Activated CD8-positive, alpha-beta memory T cell treated with anti-CD3 and anti-CD28 coated beads, Interleukin-2, amount 50 U/mL, for 1 hour (primary cell): Measurements from ENCODE around the gene TMEM132D.

Source experiments
- DNase-seq: peaks from one replicate; pipeline ENCODE4 v3.0.0-alpha.2; 2020; ENCODE audit errors: extremely low read depth

TMEM132D gene

GRCh38 chr12:129826273-129826672 lies 77.6 kb downstream of the TMEM132D start:
- no peak for DNase-seq

GRCh38 chr12:129825316-129825715 lies 78.5 kb downstream of the TMEM132D start:
- DNase-seq, result no peak

GRCh38 chr12:129821964-129822363 lies 81.9 kb downstream of the TMEM132D start:
- no peak for DNase-seq

- no peak for DNase-seq
These were observed 84.4 kb downstream of the TMEM132D start for GRCh38 chr12:129819391-129819790.

DNA sequence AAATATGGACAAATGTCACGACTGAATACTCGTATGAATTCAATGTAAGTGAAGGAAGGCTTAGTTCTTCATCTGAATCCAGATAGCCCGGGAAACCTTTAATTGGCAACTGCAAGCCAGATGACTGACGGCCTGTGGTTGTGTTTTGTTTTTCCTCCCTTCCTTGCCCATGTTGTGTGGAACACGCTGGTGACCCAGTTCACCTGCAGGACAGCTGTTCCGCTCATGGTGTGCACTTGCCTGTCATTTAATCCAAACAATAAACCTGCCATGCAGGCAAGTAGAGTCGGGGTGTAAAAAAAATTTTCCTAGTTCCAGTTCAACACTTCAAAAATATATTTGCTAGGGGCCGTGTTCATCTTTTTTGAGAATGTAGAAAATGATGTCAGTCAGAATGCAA lies 88.0 kb downstream of the TMEM132D start:
- no peak for DNase-seq

GRCh38 chr12:129811963-129812362 lies 91.9 kb downstream of the TMEM132D start:
- DNase-seq, result no peak

GRCh38 chr12:129807136-129807535 lies 96.7 kb downstream of the TMEM132D start:
- no peak for DNase-seq

DNA sequence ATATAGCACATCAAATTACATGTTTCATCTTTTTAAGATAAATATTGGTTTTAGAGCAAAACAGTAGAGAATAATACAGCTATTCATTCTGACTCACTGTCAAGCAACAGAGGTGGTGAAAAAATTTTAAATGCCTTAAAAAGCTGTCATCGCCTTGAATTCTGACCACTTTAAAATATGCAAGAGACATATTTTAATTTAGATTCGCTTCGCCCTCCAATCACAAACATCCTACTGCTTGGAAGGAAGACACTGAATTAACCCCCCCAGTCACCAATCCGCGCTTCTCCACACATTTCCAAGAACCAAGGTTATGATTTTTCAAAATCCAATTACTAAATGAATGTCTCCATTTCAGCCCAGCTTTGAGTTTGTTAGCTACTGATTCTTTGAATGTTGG lies 112.4 kb downstream of the TMEM132D start:
- no peak for DNase-seq

GRCh38 chr12:129790930-129791329 lies 112.9 kb downstream of the TMEM132D start:
- DNase-seq, result no peak

GRCh38 chr12:129790331-129790730 lies 113.5 kb downstream of the TMEM132D start:
- no peak for DNase-seq

DNA sequence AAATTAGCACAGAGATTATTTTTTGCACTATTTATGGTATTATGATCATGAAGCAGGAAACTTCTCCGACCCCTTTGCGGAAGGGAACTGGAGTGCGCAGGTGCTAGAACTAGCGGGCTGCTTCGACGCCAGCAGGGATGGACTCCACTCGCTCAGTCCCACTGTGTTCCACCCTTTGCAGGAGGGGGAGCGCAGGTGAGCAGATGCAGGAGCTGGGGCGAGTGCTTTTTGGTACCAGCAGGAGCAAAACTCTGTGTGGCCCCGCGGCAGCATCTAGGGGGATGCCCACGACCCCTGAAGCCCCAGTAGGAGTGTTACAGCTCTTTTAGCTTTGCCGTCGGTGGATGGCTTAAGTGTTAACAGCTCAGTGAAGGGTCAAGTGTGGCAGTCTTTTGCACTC lies 113.9 kb downstream of the TMEM132D start:
- no peak for DNase-seq

DNA sequence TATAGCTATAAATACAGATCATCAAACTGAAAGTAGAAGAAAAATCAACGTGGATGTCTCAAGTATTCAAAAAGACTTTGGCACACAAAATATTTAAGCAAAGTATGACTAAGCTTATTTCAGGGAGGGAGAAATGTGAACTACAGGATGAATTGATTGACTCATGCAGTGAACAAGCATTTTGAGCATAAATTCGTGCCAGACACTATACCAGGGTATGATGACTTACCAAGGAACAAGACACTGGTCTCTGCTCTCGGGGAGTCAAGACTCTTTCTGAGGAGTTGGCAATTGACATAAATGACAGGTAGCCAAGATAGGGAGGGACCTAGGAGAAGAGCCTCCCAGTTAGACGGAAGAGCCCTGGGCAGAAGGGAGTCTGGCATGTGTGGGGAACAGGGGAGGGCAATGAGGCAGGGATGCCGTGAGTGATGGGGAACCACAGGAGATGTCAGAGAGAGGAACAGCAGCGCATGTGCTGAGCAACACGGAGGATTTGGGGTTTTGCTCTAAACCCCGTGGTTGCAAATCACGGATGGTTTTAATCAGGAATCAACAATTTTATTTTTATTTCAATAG lies 115.2 kb downstream of the TMEM132D start:
- DNase-seq, result no peak

- DNase-seq, result no peak
These were observed 123.8 kb downstream of the TMEM132D start for GRCh38 chr12:129779989-129780388.

- DNase-seq, result no peak
These were observed 124.8 kb downstream of the TMEM132D start for GRCh38 chr12:129779033-129779432.

- DNase-seq, result no peak
These were observed 126.7 kb downstream of the TMEM132D start for GRCh38 chr12:129776977-129777667.

DNA sequence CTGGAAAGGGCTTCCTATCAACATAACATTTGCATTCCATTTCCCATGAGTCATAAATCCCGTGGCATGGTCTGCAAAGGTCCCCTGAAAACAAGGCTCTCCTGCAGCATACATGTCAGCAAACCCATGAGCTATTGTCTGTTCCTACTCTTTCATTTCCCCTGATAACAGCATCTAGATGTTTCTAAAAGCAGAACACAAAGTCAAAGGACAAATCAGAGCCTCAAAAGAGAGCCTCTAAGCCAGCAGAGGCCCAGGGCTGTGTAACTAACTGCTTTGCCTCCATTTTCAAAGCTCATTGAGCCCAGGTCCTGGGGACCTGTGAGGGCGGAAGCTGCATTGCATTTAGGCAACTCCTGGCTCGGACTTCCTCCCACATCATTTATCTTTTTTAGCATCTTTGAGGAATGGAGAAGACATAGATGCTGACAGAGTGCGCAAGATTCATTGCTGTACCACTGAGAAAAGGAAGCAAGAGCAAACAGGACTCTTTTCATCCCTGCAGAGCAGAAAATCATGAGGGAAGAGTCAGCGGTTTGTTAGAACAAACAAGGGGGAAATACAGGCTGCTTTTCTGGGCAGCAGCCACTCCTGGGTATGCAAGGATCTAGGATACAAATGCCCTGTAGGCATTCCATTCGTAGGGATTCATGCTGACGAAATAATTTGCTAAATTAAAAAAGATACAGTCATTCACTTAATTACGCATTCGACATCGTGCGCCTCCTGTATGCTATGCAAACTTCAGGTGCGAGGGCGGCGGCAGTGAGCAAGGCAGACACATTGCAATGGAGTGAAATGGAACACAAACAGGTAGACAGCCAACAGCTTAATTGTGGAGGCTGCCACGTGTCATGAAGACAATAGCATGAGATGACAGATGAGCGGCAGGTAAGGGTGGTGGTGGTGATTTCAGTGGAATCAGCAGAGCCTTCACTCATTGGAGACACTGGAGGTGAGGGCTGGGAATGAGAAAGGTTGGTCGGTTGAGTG lies 131.0 kb downstream of the TMEM132D start:
- no peak for DNase-seq

DNA sequence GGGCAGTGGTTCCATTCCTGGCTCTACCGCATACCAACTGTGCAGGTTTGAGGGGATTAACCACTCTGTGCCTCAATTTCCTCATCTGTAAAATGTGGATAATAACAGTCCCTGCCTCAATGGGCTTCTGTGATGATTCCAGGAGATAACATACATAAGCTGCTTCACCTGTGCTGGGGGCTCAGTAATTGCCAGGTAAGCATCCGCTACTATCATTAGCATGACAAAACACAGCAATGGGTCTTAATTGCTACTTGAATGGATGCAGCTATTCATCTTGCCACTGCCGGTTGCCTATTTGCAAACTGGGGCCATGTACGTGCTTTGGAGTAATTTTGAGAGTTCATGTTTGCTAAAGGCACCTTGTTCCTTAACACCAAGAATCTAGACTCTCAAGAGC lies 132.6 kb downstream of the TMEM132D start:
- no peak for DNase-seq

DNA sequence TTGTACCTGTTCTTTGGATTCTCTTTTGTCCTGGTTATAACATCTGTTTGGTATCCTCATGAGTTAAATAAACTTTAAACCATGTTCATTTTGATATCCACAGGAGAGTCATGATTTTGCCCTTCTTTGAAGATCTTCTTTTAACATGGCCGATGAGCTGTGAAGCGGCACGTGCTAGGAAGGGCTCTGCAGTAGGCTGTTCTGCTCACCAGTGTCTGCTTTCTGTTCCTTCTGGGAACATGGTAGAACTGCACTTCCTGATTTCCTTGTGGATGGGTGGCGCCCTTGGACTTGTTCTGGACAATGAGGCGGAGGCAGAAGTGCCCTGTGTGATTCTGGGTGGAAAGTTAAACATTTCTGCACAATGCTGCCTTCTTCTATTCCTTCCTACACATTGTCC lies 138.1 kb downstream of the TMEM132D start:
- no peak for DNase-seq

GRCh38 chr12:129762436-129762835 lies 141.4 kb downstream of the TMEM132D start:
- DNase-seq, result no peak

- DNase-seq, result no peak
These were observed 150.2 kb downstream of the TMEM132D start for GRCh38 chr12:129753586-129753985.

- DNase-seq, result no peak
These were observed 153.4 kb downstream of the TMEM132D start for GRCh38 chr12:129750421-129750820.

DNA sequence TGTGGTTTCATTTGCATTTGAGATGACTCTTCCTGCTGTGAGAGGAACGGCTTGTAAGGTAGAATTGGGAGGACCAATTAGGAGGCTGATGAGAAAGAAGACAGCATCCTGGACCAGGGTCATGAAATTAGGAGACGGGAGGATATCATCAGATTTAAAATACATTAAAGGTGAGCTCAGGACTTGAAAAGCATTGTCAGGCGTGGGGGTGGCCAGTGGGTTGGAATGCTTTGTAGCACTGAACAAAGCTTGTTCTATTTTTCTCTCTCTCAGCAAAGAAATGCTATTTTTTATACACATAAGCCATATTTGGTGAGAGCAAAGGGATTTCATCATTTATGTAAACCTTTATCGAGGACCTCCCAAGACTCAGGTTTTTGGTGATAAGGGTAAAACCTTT lies 157.5 kb downstream of the TMEM132D start:
- no peak for DNase-seq

DNA sequence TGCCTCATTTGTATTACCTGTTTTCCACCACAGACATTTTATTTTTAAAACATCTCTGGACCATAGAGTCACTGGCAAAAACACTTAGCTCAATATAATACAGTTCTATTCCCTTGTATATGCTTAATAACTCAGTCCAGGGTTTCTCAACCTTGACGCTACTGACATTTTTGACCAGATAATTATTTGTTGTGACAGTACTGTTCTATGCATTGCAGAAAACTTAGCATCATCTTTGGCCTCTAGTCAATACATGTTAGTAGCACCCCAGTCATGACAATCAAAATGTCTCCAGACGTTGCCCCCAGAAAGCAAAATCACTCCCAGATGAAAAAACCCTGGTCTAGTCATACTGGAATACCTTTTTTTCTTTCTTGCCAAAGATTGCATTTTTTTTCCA lies 174.7 kb downstream of the TMEM132D start:
- no peak for DNase-seq
